Activated CD4-positive, alpha-beta T cell treated with anti-CD3 and anti-CD28 coated beads, Interleukin-2, amount 10 ng/mL, durations not matched to agents 24 days and 14 days (primary cell): ENCODE results near the gene KCNH5. TPM values are rescaled to one million over a fixed set of nuclear protein-coding genes. Genes with fewer than 3 reads are reported as not detected.
"Not testable (repeated sequence)": the region's sequence is repeated elsewhere in the genome, so short reads cannot be mapped to it uniquely, and the experiment has no call there.

ENCODE experiments used
- DNase-seq: peaks from one replicate; pipeline ENCODE4 v3.0.0; 2022
- H3K27ac Mint-ChIP-seq: one replicate; pipeline ENCODE4 v1.8.0; 2022; ENCODE audit warnings: mild to moderate bottlenecking, mixed read lengths
- H3K27me3 Mint-ChIP-seq: one replicate; pipeline ENCODE4 v1.8.0; 2022; ENCODE audit warnings: mixed read lengths
- H3K36me3 Mint-ChIP-seq: one replicate; pipeline ENCODE4 v1.8.0; 2022; ENCODE audit warnings: low read depth, mild to moderate bottlenecking, mixed read lengths
- H3K4me1 Mint-ChIP-seq: one replicate; pipeline ENCODE4 v1.8.0; 2021; ENCODE audit warnings: mixed read lengths
- H3K4me3 Mint-ChIP-seq: one replicate; pipeline ENCODE4 v1.8.0; 2022; ENCODE audit warnings: mild to moderate bottlenecking, moderate library complexity, mixed read lengths
- H3K9me3 Mint-ChIP-seq: one replicate; pipeline ENCODE4 v1.8.0; 2021; ENCODE audit warnings: mixed read lengths
- intact Hi-C: fragments of 100-400 bp; cut with micrococcal nuclease; formaldehyde crosslinking; loops from one replicate; pipeline ENCODE4 v1.15.1; 2023
- total RNA-seq: library from RNA; stranded (reverse); gene quantifications from 2 replicates; pipeline ENCODE4 v1.2.3, GENCODE V29; 2022

KCNH5 gene
- total RNA-seq, 1 donor from 2014 or later = not detected

- no peak overlapping the region for H3K4me3 Mint-ChIP-seq
These were observed 248.8 kb downstream of the KCNH5 start for GRCh38 chr14:62796431-62796830.

GRCh38 chr14:62792578-62792977 lies 252.7 kb downstream of the KCNH5 start:
- H3K9me3 Mint-ChIP-seq = peaks cover 3% of the 10 kb centered on the region
- no peaks in the 10 kb centered on the region for H3K4me1 Mint-ChIP-seq
- H3K27me3 Mint-ChIP-seq = no peaks in the 10 kb centered on the region
- no peak overlapping the region for H3K27ac Mint-ChIP-seq
- H3K36me3 Mint-ChIP-seq = no peaks in the 10 kb centered on the region
- DNase-seq = no peak
- intact Hi-C loops = no loop called here
- no peak overlapping the region for H3K4me3 Mint-ChIP-seq

More at GRCh38 chr14:62796431-62796830, 248.8 kb downstream of the KCNH5 start:
- Mint-ChIP-seq H3K27ac (no peak overlapping the region), H3K36me3 (no peaks in the 10 kb centered on the region), H3K27me3 (no peaks in the 10 kb centered on the region), H3K4me1 (no peaks in the 10 kb centered on the region), H3K9me3 (no peaks in the 10 kb centered on the region)
- intact Hi-C loops = no loop called here
- DNase-seq = no peak

- H3K4me3 Mint-ChIP-seq, H3K27me3 Mint-ChIP-seq, DNase-seq, H3K36me3 Mint-ChIP-seq, H3K9me3 Mint-ChIP-seq, H3K27ac Mint-ChIP-seq, H3K4me1 Mint-ChIP-seq, intact Hi-C loops: not testable (repeated sequence)
These were observed 263.9 kb downstream of the KCNH5 start for GRCh38 chr14:62781328-62781727.

- H3K27ac Mint-ChIP-seq = no peak overlapping the region
- DNase-seq = no peak
- peaks cover 8% of the 10 kb centered on the region for H3K9me3 Mint-ChIP-seq
- no peaks in the 10 kb centered on the region for H3K27me3 Mint-ChIP-seq
- no peak overlapping the region for H3K4me3 Mint-ChIP-seq
- H3K36me3 Mint-ChIP-seq = no peaks in the 10 kb centered on the region
- H3K4me1 Mint-ChIP-seq = no peaks in the 10 kb centered on the region
- intact Hi-C loops = no loop called here
These were observed 266.4 kb downstream of the KCNH5 start for GRCh38 chr14:62778852-62779251.

GRCh38 chr14:62778310-62778709 lies 266.9 kb downstream of the KCNH5 start:
- H3K4me1 Mint-ChIP-seq = no peaks in the 10 kb centered on the region
- H3K36me3 Mint-ChIP-seq = no peaks in the 10 kb centered on the region
- H3K4me3 Mint-ChIP-seq = no peak overlapping the region
- no peak overlapping the region for H3K27ac Mint-ChIP-seq
- intact Hi-C loops = no loop called here
- H3K27me3 Mint-ChIP-seq = no peaks in the 10 kb centered on the region
- DNase-seq = no peak
- H3K9me3 Mint-ChIP-seq = peaks cover 8% of the 10 kb centered on the region

GRCh38 chr14:62777510-62777909 lies 267.7 kb downstream of the KCNH5 start:
- intact Hi-C loops = no loop called here
- H3K4me1 Mint-ChIP-seq = no peaks in the 10 kb centered on the region

GRCh38 chr14:62776300-62776699 lies 269.0 kb downstream of the KCNH5 start:
- Mint-ChIP-seq H3K27me3 (no peaks in the 10 kb centered on the region), H3K27ac (no peak overlapping the region), H3K4me3 (no peak overlapping the region), H3K36me3 (no peaks in the 10 kb centered on the region), H3K9me3 (peaks cover 8% of the 10 kb centered on the region), H3K4me1 (no peaks in the 10 kb centered on the region)
- no peak for DNase-seq
- intact Hi-C loops = no loop called here

More at GRCh38 chr14:62777510-62777909, 267.7 kb downstream of the KCNH5 start:
- Mint-ChIP-seq H3K27me3 (no peaks in the 10 kb centered on the region), H3K4me3 (no peak overlapping the region), H3K9me3 (peaks cover 8% of the 10 kb centered on the region), H3K27ac (no peak overlapping the region), H3K36me3 (no peaks in the 10 kb centered on the region)
- no peak for DNase-seq

GRCh38 chr14:62768753-62769152 lies 276.5 kb downstream of the KCNH5 start:
- Mint-ChIP-seq H3K36me3 (no peaks in the 10 kb centered on the region), H3K4me3 (no peak overlapping the region), H3K27me3 (no peaks in the 10 kb centered on the region), H3K9me3 (no peaks in the 10 kb centered on the region), H3K4me1 (no peaks in the 10 kb centered on the region), H3K27ac (no peak overlapping the region)
- no peak for DNase-seq
- intact Hi-C loops = no loop called here

GRCh38 chr14:62763951-62764350 lies 281.3 kb downstream of the KCNH5 start:
- no peak overlapping the region for H3K4me3 Mint-ChIP-seq
- DNase-seq = no peak
- H3K27me3 Mint-ChIP-seq = no peaks in the 10 kb centered on the region
- intact Hi-C loops = no loop called here
- H3K4me1 Mint-ChIP-seq = no peaks in the 10 kb centered on the region
- H3K36me3 Mint-ChIP-seq = no peaks in the 10 kb centered on the region
- no peak overlapping the region for H3K27ac Mint-ChIP-seq
- peaks cover 5% of the 10 kb centered on the region for H3K9me3 Mint-ChIP-seq

- Mint-ChIP-seq H3K36me3 (no peaks in the 10 kb centered on the region), H3K4me3 (no peak overlapping the region), H3K27me3 (no peaks in the 10 kb centered on the region), H3K27ac (no peak overlapping the region), H3K4me1 (no peaks in the 10 kb centered on the region), H3K9me3 (peaks cover 5% of the 10 kb centered on the region)
- DNase-seq = no peak
- intact Hi-C loops = no loop called here
These were observed 285.5 kb downstream of the KCNH5 start for GRCh38 chr14:62759796-62760195.

GRCh38 chr14:62746881-62747280 lies 298.4 kb downstream of the KCNH5 start:
- H3K36me3 Mint-ChIP-seq, intact Hi-C loops, H3K4me1 Mint-ChIP-seq, DNase-seq, H3K27me3 Mint-ChIP-seq, H3K9me3 Mint-ChIP-seq, H3K4me3 Mint-ChIP-seq, H3K27ac Mint-ChIP-seq: not testable (repeated sequence)

- Mint-ChIP-seq H3K27ac (no peak overlapping the region), H3K36me3 (no peaks in the 10 kb centered on the region), H3K9me3 (peaks cover 3% of the 10 kb centered on the region), H3K27me3 (no peaks in the 10 kb centered on the region), H3K4me1 (no peaks in the 10 kb centered on the region), H3K4me3 (no peak overlapping the region)
- DNase-seq = no peak
- intact Hi-C loops = no loop called here
These were observed 299.8 kb downstream of the KCNH5 start for GRCh38 chr14:62745496-62745895.

GRCh38 chr14:62743560-62743959 lies 301.7 kb downstream of the KCNH5 start:
- Mint-ChIP-seq H3K36me3 (no peaks in the 10 kb centered on the region), H3K9me3 (no peaks in the 10 kb centered on the region), H3K4me1 (no peaks in the 10 kb centered on the region), H3K27ac (no peak overlapping the region), H3K4me3 (no peak overlapping the region), H3K27me3 (no peaks in the 10 kb centered on the region)
- no peak for DNase-seq
- intact Hi-C loops = no loop called here

- no peak for DNase-seq
- H3K27ac Mint-ChIP-seq = no peak overlapping the region
- H3K36me3 Mint-ChIP-seq = no peaks in the 10 kb centered on the region
- H3K4me1 Mint-ChIP-seq = no peaks in the 10 kb centered on the region
- no peaks in the 10 kb centered on the region for H3K27me3 Mint-ChIP-seq
- intact Hi-C loops = no loop called here
- H3K4me3 Mint-ChIP-seq = no peak overlapping the region
- H3K9me3 Mint-ChIP-seq = no peaks in the 10 kb centered on the region
These were observed 302.1 kb downstream of the KCNH5 start for GRCh38 chr14:62743118-62743517.

- Mint-ChIP-seq H3K4me3 (no peak overlapping the region), H3K36me3 (no peaks in the 10 kb centered on the region), H3K9me3 (no peaks in the 10 kb centered on the region), H3K27me3 (no peaks in the 10 kb centered on the region), H3K27ac (no peak overlapping the region), H3K4me1 (no peaks in the 10 kb centered on the region)
- DNase-seq = no peak
- intact Hi-C loops = no loop called here
These were observed 305.6 kb downstream of the KCNH5 start for GRCh38 chr14:62739647-62740046.
